Hepatocyte (in vitro differentiated cells): ENCODE data around the gene UBE2N.

Experiments
- CTCF ChIP-seq: fragments of 200-600 bp; sonication (generic); IDR thresholded peaks from 2 replicates; pipeline ENCODE4 v1.5.1; 2016; ENCODE audit warnings: antibody characterized with exemption, mild to moderate bottlenecking; ENCODE audit not compliant: poor library complexity
- EZH2 ChIP-seq: fragments of 200-600 bp; sonication (generic); IDR thresholded peaks from 2 replicates; pipeline ENCODE4 v1.6.1; 2016; ENCODE audit warnings: antibody characterized with exemption, mild to moderate bottlenecking, borderline replicate concordance
- EZH2phosphoT487 ChIP-seq: fragments of 200-600 bp; sonication (generic); IDR thresholded peaks from one replicate; pipeline ENCODE4 v1.6.1; 2018; ENCODE audit warnings: antibody characterized with exemption, mild to moderate bottlenecking, low read depth, moderate library complexity; ENCODE audit not compliant: unreplicated experiment, severe bottlenecking

- TF ChIP-seq CTCF: no peak
- no peak for TF ChIP-seq EZH2
- no peak for TF ChIP-seq EZH2phosphoT487
Observed at GRCh38 chr12:93397412-93397811, 44.3 kb downstream of the UBE2N start.
